ENCODE data around the gene PALLD. TPM values are rescaled to one million over a fixed set of nuclear protein-coding genes. Genes with fewer than 3 reads are reported as not detected.

PALLD gene
- total RNA-seq, 1 donor from 2014 or later: 204 TPM

DNA sequence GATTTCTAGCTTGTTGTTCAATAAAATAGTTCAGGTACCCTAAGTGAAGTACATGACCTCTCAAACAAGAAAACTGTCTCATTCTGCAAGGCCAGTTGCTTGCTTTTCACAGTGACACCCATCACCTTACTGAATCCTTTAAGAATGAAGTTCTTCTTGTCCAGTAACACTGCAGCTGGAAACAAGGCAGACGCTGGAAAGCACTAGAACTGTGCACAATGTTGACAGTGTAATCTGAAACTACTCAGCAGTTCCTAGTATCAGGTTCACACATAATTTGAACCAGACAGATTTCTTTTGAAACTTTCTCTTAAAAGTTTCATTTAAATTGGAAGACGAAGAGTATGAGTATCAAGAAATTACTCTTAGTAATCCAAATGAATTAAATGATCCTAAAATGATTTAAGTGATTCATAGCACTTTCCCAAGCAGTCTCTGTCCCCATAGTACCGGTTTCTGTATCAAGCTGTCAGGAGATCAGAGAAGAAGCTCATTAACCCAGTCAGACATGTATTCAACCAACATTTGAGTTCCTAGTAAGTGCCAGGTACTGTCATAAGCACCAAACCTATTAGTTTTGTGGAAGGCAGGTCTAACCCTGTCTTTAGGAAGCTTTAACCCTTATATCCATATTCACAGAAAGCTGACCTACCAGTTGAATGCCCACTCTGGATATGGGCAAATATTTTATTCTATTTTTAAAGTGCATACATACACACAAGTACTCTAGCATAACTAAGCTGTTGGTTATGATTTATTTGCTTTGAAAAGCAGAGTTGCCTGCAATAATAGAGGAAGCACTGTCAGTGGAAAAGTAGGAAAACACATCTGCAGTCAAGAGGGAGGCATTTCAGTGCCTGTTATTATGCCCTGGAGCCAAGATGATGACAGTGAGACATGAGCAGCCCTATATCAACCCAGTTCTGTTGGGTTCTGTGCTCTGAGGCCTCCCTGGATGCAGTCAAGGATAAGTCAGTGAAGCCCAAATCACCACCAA lies 63.6 kb downstream of the PALLD start:
- no peak overlapping the region for H3K27ac ChIP-seq
- H3K4me3 ChIP-seq: no peak overlapping the region
- intact Hi-C loops (cut with DNase I): no loop called here
- H3K36me3 ChIP-seq: no peaks in the 10 kb centered on the region
- DNase-seq (ENCODE audit: low spot score in 2 of 2): no peak
- no peaks in the 10 kb centered on the region for H3K9me3 ChIP-seq
- no peaks in the 10 kb centered on the region for H3K27me3 ChIP-seq
- TF ChIP-seq, protein P1, sequence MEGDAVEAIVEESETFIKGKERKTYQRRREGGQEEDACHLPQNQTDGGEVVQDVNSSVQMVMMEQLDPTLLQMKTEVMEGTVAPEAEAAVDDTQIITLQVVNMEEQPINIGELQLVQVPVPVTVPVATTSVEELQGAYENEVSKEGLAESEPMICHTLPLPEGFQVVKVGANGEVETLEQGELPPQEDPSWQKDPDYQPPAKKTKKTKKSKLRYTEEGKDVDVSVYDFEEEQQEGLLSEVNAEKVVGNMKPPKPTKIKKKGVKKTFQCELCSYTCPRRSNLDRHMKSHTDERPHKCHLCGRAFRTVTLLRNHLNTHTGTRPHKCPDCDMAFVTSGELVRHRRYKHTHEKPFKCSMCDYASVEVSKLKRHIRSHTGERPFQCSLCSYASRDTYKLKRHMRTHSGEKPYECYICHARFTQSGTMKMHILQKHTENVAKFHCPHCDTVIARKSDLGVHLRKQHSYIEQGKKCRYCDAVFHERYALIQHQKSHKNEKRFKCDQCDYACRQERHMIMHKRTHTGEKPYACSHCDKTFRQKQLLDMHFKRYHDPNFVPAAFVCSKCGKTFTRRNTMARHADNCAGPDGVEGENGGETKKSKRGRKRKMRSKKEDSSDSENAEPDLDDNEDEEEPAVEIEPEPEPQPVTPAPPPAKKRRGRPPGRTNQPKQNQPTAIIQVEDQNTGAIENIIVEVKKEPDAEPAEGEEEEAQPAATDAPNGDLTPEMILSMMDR (IDR thresholded peaks at IDR 0.05): no peak
- H3K4me1 ChIP-seq: peaks cover 0 to 4% of the 10 kb centered on the region in 2 donors

- Histone ChIP-seq H3K27me3 (no peaks in the 10 kb centered on the region), H3K27ac (no peak overlapping the region), H3K9me3 (no peaks in the 10 kb centered on the region), H3K36me3 (no peaks in the 10 kb centered on the region), H3K4me1 (peaks cover 0 to 4% of the 10 kb centered on the region in 2 donors), H3K4me3 (no peak overlapping the region)
- intact Hi-C loops (cut with DNase I): no loop called here
- DNase-seq (ENCODE audit: low spot score in 2 of 2): no peak
- TF ChIP-seq, protein P1 (IDR thresholded peaks at IDR 0.05): no peak
Measured at GRCh38 chr4:168562041-168562571, 65.3 kb downstream of the PALLD start.

- Histone ChIP-seq H3K4me3 (no peak overlapping the region), H3K27me3 (no peaks in the 10 kb centered on the region), H3K9me3 (no peaks in the 10 kb centered on the region), H3K36me3 (no peaks in the 10 kb centered on the region), H3K4me1 (peaks cover 0 to 4% of the 10 kb centered on the region in 2 donors), H3K27ac (no peak overlapping the region)
- DNase-seq (ENCODE audit: low spot score in 2 of 2): no peak
- intact Hi-C loops (cut with DNase I): no loop called here
- TF ChIP-seq, protein P1 (IDR thresholded peaks at IDR 0.05): no peak
Measured at GRCh38 chr4:168564023-168564422, 67.2 kb downstream of the PALLD start.

DNA sequence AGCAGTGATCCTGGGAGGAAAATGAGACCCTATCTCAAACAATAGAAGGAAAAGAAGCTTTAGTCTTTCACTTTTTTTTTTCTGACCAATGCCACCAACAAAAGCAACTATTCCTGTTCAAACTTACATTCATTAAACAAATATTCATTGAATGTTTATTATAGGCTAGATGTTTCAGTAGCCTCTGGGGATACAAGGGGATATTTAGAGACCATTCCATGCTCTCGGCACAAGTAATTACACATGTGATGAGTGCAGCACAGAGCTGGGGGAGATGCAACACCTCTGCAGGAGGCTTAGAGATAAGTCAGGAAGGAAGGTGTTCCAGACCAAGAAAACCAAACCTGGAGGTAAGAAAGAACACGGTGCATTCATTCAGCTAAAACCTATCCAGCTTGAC lies 68.3 kb downstream of the PALLD start:
- Histone ChIP-seq H3K36me3 (no peaks in the 10 kb centered on the region), H3K27ac (no peak overlapping the region), H3K4me1 (peaks cover 0 to 7% of the 10 kb centered on the region in 2 donors), H3K9me3 (no peaks in the 10 kb centered on the region), H3K4me3 (no peak overlapping the region), H3K27me3 (no peaks in the 10 kb centered on the region)
- intact Hi-C loops (cut with DNase I): no loop called here
- TF ChIP-seq, protein P1 (IDR thresholded peaks at IDR 0.05): no peak
- DNase-seq (ENCODE audit: low spot score in 2 of 2): no peak

DNA sequence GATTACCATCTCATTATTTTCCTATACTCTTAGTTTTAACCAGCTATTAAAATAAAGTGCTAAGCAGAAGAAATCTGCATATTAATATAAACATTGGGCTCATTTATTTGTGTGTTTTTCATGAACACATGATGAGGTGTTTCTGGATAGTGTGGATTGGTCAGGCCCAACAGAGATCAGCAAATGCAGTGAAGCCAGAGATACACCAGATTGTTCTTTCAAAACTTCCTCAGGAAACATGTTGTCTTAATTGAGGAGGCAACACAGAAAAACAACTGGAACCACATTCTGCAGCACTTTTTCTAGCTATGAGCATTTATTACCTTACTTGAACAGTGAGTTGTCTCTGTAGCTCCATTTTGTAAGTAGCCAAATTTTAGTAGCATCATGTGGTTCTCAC lies 69.9 kb downstream of the PALLD start:
- peaks cover 0 to 3% of the 10 kb centered on the region in 2 donors for H3K4me1 ChIP-seq
- DNase-seq (ENCODE audit: low spot score in 2 of 2): no peak
- no peak overlapping the region for H3K4me3 ChIP-seq
- H3K9me3 ChIP-seq: no peaks in the 10 kb centered on the region
- no peaks in the 10 kb centered on the region for H3K27me3 ChIP-seq
- TF ChIP-seq, protein P1 (IDR thresholded peaks at IDR 0.05): no peak
- no peak overlapping the region for H3K27ac ChIP-seq
- H3K36me3 ChIP-seq: no peaks in the 10 kb centered on the region
- intact Hi-C loops (cut with DNase I): no loop called here
